NCI-H1694 (cell line): Measurements from ENCODE around the gene KCP.
"Not testable (repeated sequence)": the region's sequence is repeated elsewhere in the genome, so short reads cannot be mapped to it uniquely, and the experiment has no call there.

ENCODE experiments used
- DNase-seq: peaks from one replicate; lab custom pipeline; 2025; lab: John Stamatoyannopoulos, UW

Gene KCP

DNA sequence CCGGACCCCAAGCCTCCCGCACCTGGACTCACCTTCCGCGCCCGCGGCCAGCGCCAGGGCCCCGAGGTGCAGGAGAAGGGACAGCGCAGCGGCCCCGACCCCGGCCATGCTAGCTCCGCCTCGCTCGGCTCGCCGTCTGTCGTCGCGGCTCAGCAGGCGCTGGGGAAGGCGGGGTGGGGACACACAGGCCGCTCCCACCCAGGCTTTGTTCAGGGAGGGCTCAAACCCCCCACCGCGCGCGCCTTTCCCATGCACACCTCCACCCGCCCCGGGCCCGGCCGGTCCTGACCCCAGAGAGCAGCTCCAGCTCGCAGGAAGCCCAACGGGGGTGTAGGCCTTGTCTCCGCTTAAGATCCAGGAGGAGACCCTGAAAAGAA is at the start of gene KCP:
KCP (minus strand) TSS at position 141 of the 377 bp plus-strand sequence; CDS start at position 108, 33 bp downstream.
- no peak for DNase-seq

- DNase-seq = no peak
Measured at GRCh38 chr7:128959296-128959695, 48.8 kb upstream of the KCP start.

GRCh38 chr7:128955981-128956380 is 45.5 kb upstream of the KCP start:
- no peak for DNase-seq

- DNase-seq = no peak
Measured at GRCh38 chr7:128954830-128955802, 44.6 kb upstream of the KCP start.

- DNase-seq = no peak
Measured at GRCh38 chr7:128954150-128954549, 43.6 kb upstream of the KCP start.

DNA sequence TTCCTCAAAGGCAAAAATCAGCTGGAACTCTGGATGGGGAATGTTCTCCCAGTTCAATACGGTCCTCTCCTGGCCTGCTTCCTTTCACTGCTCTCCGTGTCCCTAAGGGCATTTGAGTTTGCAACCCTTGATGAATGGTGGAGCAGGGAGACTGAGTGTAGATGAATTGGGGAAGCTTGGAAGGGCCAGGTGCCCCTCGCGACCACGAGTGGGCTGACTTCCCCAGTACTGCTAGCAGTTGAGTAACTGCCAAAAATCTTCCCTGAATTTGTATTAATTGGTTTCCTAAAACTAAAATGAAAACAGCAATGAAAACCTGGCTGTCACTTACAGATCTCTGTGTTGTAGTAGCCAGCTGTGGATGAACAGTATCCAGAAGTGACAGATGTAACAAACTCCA is 40.8 kb upstream of the KCP start:
- no peak for DNase-seq

DNA sequence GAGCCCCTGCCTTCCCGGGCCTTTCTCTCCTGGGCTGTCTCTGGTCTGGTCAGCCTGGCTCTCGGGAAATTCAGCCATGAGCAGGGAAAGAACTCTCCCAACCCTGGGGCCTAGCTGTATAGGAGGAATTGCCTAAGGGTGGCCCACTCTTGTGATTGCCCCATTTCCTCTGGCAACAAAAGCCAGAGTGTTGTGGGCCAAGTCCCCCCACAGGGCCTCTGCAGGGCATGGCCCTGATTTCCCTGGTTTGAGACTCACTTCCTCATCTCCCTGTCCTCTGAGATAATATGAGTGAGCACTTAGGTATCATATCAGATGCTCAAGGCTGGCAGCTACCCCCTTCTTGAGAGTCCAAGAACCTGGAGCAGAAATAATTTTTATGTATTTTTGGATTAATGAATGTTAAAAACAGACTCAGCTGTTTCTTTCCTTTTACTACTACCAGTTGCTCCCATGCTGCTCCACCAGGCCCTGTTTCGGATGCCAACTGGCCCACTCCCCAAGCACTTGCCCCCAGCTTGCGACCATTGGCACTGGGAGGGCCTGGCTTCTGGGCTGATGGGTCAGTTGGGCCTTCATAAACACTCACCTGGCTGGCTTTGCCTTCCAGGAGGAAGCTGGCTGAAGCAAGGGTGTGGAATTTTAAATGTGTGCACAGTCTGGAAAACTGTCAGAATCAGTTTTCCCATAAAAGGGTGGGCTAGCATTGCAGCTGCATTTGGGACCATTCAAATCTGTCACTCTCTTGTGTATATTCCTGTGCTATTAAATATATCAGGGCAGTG is 38.7 kb upstream of the KCP start:
- no peak for DNase-seq

DNA sequence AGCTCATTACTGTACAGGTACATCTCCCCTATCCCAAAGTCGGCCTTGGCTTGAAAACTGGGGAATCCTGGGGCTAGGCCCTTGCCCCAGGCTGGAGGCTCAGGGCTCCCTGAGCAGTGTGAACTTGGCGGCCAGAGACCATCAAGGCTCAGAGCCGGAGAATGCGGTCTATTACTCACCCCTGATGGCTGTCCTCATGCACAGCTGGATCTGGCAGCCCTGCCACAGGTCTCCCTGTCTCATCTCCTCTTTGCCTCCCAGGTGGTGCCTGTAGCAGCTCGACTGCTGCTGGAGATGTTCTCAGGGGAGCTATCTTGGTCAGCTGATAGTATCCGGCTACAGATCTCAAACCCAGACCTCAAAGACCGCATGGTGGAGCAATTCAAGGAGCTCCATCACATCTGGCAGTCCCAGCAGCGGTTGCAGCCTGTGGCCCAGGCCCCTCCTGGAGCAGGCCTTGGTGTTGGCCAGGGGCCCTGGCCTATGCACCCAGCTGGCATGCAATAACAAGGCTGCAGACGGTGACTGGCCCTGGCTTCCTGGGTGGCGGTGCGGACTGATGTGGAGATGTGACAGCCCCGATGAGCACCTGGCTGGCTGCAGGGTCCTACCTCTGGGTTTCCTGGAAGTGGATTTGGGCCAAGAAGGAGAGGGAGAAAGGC is 37.9 kb upstream of the KCP start:
- DNase-seq = no peak

- no peak for DNase-seq
Measured at GRCh38 chr7:128947854-128948253, 37.3 kb upstream of the KCP start.

DNA sequence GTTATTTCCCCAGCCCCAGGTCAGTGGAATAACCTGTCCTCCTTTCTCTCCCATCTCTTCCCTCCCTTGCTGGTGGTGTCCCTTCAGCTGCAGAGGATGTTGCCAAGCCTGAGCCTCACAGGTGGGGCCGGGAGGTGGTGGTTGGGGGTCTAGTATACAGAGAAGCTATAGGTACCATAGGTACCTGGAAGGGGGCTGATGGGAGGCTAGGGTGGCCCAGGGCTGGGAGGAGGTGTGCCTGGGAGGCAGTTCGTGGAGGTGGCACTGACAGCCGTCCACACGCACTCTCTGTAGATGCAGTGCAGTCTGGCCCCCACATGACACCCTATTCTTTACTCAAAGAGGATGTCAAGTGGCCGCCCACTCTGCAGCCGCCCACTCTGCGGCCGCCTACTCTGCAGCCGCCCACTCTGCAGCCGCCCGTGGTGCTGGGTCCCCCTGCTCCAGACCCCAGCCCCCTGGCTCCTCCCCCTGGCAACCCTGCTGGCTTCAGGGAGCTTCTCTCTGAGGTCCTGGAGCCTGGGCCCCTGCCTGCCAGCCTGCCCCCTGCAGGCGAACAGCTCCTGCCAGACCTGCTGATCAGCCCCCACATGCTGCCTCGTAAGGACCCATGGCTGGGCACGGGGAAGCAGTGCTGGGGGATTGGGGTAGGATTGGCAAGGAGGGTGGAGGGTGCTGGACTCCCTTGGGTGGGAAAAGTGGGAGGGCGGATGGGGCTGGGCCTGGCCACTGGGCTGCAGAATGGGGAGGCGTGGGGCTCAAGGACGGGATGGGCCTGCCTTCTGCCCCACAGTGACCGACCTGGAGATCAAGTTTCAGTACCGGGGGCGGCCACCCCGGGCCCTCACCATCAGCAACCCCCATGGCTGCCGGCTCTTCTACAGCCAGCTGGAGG is 36.7 kb upstream of the KCP start:
- no peak for DNase-seq

DNA sequence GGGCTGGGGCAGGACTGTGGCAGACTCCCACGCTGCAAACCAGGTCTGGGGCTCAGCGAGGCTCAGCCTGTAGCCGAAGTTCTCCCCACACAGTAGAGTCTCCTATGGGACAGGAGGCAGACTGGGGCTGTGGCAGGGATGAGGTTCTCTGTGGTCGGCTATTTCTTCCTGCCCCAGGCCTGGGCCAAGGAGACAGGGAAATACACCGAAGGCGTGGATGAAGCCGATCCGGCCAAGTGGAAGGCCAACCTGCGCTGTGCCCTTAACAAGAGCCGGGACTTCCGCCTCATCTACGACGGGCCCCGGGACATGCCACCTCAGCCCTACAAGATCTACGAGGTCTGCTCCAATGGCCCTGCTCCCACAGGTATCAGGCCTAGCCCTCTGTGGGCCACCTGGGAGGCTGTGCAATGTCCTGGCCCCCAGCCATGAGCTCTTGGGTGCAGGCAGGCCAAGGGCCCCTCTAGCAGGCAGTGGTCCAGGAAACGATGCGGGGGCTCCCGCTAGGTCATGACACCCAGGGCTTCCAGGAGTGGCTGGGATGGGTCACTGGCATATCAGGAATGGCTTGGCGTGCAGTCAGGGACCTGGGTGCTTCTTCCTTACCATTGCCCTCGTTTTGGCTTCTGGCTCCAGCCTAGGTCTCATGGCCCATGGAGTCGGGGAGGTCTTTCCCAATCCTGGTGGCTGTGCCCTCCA is 35.3 kb upstream of the KCP start:
- DNase-seq = no peak

GRCh38 chr7:128944487-128945236 is 34.2 kb upstream of the KCP start:
- no peak for DNase-seq

DNA sequence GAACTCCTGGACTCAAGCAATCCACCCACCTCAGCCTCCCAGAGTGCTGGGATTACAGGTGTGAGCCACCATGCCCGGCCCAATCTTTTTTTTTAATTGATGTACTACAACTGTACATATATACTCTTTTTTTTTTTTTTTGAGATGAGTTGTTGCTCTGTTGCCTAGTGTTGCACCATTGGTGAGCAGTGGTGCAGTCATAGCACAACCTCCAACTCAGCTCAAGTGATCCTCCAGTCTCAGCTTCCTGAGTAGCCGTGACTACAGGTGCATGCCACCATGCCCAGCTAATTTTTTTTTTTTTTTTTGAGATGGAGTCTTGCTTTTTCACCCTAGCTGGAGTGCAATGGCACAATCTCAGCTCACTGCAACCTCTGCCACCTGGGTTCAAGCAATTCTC is 32.7 kb upstream of the KCP start:
- DNase-seq = not testable (repeated sequence)

DNA sequence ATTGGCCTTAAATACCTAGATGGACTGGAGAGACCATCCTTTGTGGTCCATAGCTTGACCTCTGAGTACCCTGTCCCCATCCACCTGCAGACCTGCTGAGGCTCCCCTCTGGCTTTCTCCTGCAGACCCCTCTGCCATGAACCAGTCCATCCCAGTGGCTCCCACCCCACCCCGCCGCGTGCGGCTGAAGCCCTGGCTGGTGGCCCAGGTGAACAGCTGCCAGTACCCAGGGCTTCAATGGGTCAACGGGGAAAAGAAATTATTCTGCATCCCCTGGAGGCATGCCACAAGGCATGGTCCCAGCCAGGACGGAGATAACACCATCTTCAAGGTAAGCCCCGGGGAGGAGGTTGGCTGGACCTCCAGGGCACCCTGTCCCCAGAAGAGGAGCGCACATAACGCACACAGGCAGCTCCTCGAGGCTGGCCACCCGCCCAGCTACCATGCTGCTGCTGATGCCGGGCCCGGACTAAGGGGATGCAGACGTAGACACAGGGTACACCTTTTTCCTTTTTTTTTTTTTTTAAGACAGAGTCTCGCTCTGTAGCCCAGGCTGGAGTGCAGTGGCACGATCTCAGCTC is 31.5 kb upstream of the KCP start:
- DNase-seq = no peak

GRCh38 chr7:128941323-128941890 is 30.9 kb upstream of the KCP start:
- DNase-seq = no peak

- no peak for DNase-seq
Measured at GRCh38 chr7:128940494-128941322, 30.2 kb upstream of the KCP start.

DNA sequence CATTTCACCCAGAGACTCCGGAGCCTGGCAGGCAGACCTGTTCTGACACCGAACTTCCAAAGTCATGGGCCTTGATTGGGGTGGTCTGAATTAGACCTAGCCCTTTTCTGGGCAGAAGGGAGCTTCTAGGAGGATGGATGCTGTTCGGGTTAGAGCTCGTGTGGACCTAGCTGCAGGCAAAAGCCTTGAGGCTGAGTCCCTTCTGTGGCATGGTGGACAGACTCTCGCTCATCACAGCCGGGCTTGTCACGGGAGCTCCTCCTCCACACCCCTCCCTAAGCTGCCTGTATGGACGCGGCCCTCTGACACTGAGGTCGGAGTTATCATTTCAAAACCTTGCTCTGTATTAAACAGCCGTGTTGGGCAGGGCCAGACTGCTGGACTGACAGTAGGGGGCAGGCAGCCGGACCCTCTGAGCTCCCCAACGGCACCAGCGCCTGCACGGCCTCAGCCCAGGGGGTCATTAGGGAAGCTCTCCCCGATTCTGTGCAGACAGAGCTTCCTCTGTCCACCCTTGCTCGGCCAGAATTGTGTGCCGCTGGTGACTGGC is 29.4 kb upstream of the KCP start:
- no peak for DNase-seq
